Right kidney (tissue), 9 donors: Measurements from ENCODE around the gene CAPZA3.
"Not testable (repeated sequence)": the region's sequence is repeated elsewhere in the genome, so short reads cannot be mapped to it uniquely, and the experiment has no call there.

Experiments used
- DNase-seq: peaks from one replicate; pipeline ENCODE4 v3.0.0-alpha.2; 2016
- long read RNA-seq, 8 donors: transcript quantifications; one replicate each; lab custom pipeline, GENCODE V29; 2026

The CAPZA3 gene
- long read RNA-seq, donor 1 = 0 reads
- long read RNA-seq, donor 2 = 0 reads
- long read RNA-seq, donor 3 = 0 reads
- long read RNA-seq, donor 4 = 0 reads
- long read RNA-seq, donor 5, partial matches to known transcripts = 0 of 2 reads
- long read RNA-seq, donor 5, other reads (novel, unspliced or antisense) = 0 of 2 reads
- long read RNA-seq, donor 6 = 0 reads
- long read RNA-seq, donor 7 = 0 reads
- long read RNA-seq, donor 8, partial matches to known transcripts = 0 of 1 reads
- long read RNA-seq, donor 8, other reads (novel, unspliced or antisense) = 0 of 1 reads

GRCh38 chr12:18737819-18738218, at the start of gene CAPZA3, which contains the start of gene PLCZ1:
Gene CAPZA3, plus strand, starts transcription at chr12:18738119. Its CDS starts 150 bp downstream, at chr12:18738269.
Gene PLCZ1, minus strand, starts transcription at chr12:18738012. Its CDS starts 641 bp downstream, at chr12:18737371.
- DNase-seq = no peak

GRCh38 chr12:18689771-18690170, 48.1 kb upstream of the CAPZA3 start:
- DNase-seq = no peak

DNA sequence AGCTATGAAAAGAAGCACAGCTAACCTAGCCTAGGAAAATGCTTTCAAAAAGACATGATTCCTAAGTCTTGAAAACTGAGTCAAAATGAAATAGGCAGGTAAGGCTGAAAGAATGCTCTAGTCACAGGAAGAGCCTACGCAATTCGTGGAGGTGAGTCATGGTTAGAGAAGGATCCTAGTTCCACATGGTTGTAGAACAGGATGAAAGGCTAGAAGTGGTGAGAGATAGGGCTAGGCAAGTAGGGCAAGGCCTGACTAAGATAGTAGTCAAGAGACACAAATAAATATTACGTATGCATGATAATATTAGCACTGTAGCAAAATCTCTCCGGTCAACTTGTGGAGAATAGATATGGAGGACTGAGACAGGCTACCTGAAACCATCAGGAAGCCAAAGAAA, 47.3 kb upstream of the CAPZA3 start:
- no peak for DNase-seq

- DNase-seq = not testable (repeated sequence)
Observed at GRCh38 chr12:18693986-18694385, 43.9 kb upstream of the CAPZA3 start.

- no peak for DNase-seq
Observed at GRCh38 chr12:18696971-18697602, 40.8 kb upstream of the CAPZA3 start.

- DNase-seq = no peak
Observed at GRCh38 chr12:18700271-18700670, 37.6 kb upstream of the CAPZA3 start.

DNA sequence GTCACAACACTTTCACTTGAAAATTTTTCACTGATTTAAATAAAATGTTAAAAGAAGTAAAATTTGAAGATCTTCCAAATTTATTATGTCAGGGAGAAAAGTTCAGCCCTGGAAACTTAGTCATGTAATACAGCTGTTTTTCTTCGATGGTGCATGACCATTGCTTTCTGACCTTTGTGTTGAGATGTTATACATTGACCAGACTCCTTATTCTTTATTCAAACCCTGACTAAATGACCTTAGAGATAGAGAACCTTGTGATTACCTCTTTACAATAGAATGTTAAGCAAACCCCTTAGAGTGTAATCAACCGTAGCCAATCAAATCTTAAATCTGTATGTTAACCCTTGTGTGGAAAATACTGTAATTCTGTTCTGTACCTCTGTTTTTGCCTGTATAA, 34.6 kb upstream of the CAPZA3 start:
- no peak for DNase-seq

- no peak for DNase-seq
Observed at GRCh38 chr12:18703911-18704310, 34.0 kb upstream of the CAPZA3 start.

GRCh38 chr12:18706798-18707197, 31.1 kb upstream of the CAPZA3 start:
- DNase-seq = no peak

- no peak for DNase-seq
Observed at GRCh38 chr12:18716236-18716635, 21.7 kb upstream of the CAPZA3 start.

GRCh38 chr12:18718462-18718861, 19.5 kb upstream of the CAPZA3 start:
- DNase-seq = no peak

- no peak for DNase-seq
Observed at GRCh38 chr12:18719922-18720510, 17.9 kb upstream of the CAPZA3 start.

DNA sequence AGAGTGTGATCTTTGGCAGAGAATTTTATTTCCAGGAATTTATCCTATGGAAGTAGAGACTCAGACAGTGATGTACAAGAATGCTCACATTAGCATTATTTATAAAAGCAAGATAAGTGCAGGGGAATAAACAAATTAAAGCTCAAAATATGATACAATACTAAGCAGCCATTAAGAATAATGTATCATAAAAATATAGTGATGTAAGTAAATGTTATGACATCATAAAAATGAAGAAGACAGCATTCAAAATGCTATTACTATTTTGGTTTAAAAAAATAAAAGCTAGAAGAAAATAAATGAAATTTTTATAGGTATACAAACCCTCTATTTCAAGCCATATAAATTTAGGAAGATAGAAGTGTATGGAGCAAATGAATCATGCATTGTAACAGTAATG, 17.2 kb upstream of the CAPZA3 start:
- DNase-seq = no peak

- no peak for DNase-seq
Observed at GRCh38 chr12:18721452-18721851, 16.5 kb upstream of the CAPZA3 start.

- no peak for DNase-seq
Observed at GRCh38 chr12:18723752-18724151, 14.2 kb upstream of the CAPZA3 start.

GRCh38 chr12:18731156-18731555, 6.8 kb upstream of the CAPZA3 start:
- no peak for DNase-seq

DNA sequence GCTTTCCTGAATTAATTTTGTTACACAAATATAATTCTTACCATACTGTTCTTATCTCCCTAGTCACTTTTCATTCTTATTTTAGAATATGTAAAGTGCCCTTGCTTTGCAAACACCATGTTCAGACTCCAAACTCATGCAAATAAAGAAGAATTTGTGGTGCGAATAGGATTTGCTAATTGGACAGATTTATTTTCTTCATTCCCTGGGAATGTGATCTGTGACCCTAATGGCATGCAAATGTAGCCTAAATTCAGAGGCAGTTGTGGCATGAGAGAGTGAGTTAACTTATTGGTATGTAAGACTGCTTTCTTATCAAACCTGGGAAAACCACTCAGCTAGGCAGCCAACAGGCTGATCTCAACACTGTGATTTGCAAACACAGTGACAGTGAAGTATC, 10.0 kb downstream of the CAPZA3 start:
- no peak for DNase-seq

- DNase-seq = no peak
Observed at GRCh38 chr12:18749386-18749957, 11.6 kb downstream of the CAPZA3 start.

- DNase-seq = no peak
Observed at GRCh38 chr12:18750085-18750484, 12.2 kb downstream of the CAPZA3 start.

DNA sequence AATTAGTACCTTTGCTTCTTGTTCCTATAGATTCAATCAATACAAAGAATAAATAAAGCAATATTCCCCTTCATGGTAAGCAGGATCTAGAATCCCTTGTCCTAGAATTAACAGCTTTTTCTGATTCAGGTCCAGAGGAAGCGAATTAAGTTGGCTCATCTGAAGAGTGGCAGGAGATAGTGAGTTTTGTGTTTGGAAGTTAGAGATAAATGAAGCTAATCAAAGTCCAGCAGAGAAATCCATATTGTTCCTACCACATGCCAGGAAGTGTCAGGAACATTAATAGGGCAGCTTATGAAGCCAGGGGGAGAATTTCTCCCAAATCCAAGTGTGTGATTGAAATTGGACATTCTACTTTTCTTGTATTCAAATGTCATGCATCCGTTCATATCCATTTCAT, 13.9 kb downstream of the CAPZA3 start:
- DNase-seq = no peak

- no peak for DNase-seq
Observed at GRCh38 chr12:18752280-18752920, 14.5 kb downstream of the CAPZA3 start.

DNA sequence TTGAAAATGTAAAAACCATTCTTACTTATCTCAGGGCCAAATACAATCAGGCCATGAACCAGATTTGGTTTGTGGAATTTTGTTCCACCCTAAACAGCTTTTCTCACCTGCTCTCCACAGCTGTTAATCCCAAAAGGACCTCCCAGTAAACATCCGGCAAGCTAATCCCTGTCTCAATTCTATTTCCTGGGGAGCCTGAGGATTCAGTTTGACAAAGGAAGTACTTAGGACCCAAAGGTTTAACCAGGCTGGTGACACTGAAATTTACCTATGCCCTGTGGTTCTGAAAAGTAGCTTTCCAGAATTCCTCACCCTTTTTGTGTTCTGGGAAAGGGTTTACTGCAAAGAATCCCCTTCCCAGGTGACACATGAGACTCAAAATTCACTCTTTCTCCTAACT, 15.0 kb downstream of the CAPZA3 start:
- no peak for DNase-seq
